CD4-positive, alpha-beta T cell treated with Interleukin-17A for 4 hours (primary cell): ENCODE results near the gene ASB18.

ENCODE experiments used
- DNase-seq: peaks from one replicate; pipeline ENCODE4 v3.0.0-alpha.2; 2020; ENCODE audit warnings: mixed read lengths

Gene ASB18

DNA sequence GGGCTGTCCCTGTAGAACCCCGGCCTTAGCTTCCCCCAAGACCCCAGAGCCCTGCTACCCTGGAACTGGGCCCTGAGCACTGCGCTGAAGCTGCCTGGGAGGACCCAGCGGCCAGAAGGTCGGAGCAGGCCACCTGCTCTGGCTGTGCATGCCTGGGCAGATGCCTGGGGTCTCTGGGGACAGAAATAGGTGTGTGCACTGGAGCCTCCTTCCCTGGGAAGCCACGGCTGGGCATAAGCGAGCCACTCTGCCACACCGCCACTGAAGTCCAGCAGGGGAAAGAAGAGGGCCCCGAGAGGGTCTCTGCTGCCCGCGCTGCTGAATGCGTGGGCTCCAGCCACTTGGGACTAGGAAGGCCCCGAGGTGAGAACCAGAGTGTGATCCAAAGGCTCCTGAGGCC is 102.7 kb downstream of the ASB18 start:
- DNase-seq: no peak

DNA sequence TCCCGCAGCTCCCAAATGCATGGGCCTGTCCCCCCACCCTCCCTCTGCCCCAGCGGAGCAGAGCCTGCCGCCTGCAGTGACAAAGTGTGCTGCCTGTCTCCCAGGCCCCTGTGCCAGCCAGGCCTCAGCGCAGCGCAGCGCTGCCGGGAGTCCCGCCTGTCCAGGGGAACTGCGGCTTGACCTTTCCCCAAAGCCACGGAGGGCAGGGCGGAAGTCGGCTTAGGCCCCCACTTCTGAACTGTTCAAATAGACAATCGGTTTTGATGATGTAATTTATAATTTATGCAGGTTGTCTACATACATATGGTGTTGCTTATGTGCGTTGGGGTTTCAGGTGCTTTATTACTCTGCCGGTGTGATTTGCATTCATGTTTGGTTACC is 103.1 kb downstream of the ASB18 start:
- no peak for DNase-seq

DNA sequence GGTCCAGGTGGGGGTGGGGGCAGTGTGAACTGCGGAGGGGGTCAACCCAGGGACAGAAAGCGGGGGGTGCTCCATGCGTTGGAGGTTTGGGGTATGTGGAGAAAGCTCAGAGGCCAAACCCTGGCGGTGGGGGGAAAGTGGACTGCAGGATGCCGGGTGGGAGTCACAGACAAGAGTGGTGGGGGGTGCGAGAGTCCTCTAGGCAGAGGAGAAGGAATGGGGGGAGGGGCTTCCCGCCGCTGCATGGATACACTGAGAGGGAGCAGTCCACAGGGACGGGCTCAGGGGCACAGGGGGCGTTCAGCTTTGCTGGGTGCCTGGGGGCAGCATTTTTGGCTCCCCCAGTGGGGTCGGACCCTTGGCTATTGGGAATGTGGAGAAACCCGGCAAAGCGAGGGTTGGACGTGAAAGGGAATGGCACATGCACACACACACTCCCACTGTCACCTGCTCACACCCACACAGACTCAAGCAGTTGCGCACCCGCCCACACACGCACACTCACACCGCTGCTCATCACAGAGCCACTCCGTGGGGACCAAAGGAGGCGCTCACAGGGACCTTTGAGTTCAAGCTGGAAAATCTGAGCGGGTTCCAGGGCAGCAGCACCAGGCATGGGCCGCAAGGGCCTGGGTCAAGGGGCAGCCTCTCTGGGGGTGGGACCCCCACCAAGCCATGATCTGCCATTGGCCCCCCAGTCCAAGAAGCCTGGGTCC is 103.7 kb downstream of the ASB18 start:
- no peak for DNase-seq

DNA sequence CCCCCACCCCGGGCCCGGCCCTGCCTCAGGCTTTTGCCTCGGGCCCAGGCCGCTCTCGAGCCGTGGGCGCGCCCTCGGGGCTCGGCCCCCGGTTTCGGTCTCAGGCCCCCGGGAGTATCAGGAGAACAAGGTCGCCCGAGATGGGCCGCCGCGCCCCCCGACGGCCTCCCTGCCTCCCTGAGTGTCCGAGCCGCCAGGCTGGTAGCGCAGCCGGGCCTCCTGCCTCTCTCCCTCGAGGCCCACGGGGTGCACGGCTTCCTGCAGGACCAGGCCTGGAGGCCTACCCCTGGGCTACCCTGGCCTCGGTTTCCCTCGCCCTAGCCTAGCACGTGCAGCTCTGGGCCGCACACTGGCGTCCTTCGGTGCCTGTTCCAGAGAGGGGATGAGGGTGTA is 104.4 kb downstream of the ASB18 start:
- DNase-seq: no peak

DNA sequence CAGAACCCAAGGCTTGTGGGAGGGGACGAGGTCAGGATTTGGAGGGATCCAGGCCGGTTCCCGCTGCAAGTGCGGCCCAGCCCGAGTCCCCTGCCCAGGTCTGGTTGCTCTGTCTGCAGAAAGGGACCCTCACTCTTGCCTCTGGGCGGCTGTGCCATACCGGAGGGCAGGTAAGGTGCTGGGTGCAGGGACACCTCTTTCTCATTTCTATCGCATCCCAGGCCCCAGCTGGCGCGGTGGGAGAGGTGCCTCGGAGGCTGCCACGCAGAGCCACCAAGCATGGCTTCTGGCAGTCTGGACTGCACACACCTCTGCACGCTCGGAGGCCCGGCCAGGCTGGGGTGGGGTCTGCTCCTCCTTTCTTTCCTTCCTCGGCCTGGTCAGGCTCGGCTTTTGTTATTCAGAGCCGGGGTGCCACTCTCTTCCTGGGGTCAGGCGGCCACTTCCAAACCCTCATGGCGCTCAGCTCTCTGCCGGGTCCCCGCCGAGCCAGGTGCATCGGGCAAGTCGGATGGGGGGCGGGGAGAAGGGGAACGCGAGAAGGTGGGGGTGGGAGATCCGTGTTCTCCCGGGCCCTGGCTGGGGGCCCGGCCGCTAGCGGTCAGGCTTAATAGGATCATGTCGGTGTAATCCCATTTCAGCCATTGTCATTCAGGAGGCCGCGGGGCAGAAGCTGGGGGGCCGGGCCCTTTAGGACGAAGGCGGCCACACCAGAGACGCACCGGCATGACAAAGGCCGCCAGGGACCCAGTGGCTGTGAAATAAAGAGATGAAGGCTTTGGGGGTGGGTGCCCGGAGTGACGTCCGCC is 105.0 kb downstream of the ASB18 start:
- no peak for DNase-seq

DNA sequence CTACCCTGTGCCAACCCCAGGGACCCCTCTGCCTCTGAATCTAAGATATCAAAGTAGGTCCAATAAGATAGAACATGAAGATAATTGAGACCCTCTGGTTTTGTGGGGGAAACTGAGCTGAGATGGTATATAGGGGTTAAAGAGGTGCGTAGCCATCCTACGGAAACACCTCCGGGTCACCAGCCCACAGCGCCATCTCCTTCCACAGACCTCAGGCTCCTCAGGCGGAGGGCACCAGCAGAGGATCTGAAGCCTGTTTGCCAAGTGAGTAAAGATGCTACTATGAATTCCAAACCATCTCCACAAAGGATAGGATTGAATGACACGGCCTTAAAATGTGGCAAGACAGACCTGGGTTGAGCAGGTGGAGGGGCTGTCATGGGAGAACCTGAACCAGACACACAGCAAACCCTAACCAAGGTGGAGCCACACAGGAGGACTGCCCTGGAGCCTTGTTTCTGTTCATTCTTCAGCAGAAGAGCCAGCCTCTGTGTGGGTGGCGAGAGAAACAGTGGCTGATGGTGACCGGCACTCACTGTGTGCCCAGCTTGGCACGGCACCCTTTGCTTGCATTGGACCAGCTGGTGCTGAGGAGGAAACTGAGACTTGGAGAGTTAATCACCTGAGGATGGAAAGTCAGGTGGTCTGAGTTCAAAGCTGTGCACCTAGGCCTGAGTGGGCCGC is 106.2 kb downstream of the ASB18 start:
- DNase-seq: no peak

DNA sequence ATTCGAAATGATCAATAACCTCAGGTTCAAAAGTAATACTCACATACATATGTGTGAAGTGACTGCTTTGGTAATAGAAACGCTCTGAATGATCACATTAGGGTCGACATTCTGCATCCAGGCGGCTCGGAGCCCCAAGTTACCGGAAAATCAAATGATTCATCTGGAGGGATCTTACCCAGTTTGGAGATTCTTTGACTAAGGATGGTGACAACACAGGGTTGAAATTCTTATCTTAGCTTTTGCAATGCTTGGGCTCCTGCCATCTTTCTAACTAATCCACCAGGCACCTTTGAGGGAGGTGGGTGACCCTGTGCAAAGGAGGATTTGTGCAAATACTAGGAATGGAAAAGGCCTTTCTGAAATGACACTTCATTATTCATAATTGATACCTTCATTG is 106.8 kb downstream of the ASB18 start:
- DNase-seq: no peak

DNA sequence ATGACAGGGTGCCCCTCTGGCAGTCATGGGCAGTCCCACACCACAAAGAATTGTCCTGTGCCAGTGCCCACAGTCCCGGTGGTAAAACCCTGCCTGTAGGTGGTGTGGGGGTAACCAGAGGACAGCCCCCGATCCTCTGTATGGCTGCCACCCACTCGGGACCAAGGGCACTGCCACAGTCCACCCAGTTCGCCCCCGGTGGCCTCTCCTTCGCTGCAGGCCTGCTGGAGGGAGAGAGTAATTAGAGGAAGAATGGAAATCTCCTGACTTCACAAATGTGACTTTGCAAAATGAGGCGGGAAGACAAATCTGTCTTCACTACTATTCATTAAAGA is 107.4 kb downstream of the ASB18 start:
- no peak for DNase-seq

DNA sequence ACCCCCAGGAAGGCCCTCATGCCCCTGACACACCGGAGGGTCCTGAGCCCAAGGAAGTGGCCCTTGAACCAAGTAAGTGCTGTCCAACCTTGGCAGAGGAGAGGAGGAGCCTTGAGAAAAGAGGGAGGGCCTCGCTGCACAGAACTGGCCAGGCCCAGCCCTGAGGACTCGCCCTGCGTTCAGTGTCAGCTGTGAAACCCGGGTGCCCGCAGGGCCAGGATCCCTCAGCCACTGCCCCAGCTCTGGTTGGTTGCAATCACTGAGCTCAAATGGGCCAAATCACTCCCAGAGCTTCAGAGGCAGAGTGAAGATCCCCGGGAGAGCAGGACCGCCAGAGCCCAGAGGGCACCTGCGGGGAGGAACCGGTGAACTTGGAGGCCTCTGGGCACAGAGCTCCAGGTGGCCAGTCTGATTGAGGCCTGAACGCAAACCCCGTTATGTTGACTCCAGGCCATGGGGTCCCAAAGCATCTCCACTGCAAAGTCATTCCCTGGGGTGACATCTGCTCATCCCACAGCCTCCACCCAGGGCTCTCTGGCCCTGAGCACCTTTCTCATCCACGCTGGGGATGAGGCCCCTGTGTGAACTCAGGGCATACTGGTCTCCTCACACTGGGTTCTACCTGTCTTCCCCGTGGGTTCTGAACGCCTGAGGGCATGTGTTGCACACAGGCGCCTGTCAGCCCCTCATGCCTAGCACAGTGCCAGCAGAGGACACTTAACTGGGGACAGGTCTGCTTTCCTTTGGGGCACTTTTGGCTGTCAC is 107.9 kb downstream of the ASB18 start:
- DNase-seq: no peak

DNA sequence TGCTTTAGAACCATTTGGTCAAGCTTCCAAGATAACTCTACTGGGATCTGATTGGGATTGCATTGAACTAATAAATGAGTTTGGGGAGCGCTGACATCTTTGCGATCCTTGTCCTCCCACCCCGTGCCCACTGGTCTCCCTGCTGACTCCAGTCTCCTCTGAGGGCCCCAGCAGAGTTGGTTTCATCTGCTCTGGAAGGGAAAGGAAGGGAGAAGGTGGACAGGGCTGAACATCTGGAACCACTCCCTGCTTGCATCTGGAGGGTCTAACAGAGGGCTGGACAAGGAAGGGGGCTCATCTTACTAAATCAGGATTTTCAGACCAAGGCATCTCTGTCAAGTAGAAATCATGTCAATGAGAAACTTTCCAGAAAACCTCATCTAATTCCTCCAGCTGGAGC is 108.8 kb downstream of the ASB18 start:
- no peak for DNase-seq

DNA sequence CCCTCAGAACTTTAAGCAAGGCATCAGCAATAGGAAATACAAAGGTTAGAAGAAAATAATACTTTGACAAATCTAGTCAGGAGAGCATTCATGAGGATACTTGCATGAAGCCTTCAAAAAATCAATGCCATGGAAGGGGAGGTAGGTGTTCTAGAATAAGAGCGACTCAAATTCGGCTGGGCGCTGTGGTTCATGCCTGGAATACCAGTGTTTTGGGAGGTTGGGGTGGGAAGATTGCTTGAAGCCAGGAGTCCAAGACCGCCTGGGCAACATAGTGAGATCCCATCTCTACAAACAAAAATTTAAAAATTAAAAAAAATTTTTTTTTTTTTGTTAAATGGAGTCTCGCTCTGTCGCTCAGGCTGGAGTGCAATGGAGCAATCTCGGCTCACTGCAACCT is 117.8 kb downstream of the ASB18 start:
- no peak for DNase-seq

DNA sequence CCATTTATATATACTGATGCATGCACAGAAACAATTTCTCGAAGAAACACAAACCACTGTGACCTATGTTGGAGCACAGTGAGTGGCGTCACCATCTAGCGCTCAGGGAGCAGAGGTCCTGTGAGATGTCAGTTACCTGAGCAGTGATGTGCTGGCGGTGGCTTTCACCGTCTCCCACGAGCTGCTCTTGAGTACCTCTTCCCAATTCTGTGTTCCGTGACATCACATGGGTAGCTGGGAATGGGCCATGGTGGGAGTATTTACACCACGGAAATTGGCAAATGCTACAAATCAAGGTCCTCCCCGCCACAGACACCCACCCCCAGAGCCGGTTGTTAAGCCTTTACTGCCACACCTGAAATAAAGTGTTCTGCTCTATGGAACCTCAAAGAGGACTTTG is 120.4 kb downstream of the ASB18 start:
- no peak for DNase-seq
